A549 treated with ZK216348 at 1 μM for 4 hours (cell line): ENCODE results near the gene UBE2E2. TPM values are rescaled to one million over a fixed set of nuclear protein-coding genes. Genes with fewer than 3 reads are reported as not detected.

Experiments
- total RNA-seq: library from RNA; stranded (reverse); fragments of 200-300 nt; extraction: Qiagen RNA extraction; gene quantifications from 5 replicates; pipeline ENCODE4 v1.2.3, GENCODE V29; 2022; ENCODE audit warnings: low read depth

UBE2E2 gene
- total RNA-seq, result 31.3 to 55.7 TPM (median 39.0 TPM) in 5 replicates

GRCh38 chr3:23202921-23203707 lies at the start of gene UBE2E2:
UBE2E2 (plus strand) TSS chr3:23203327.

